CD4-positive, alpha-beta T cell treated with Interleukin-4 for 1 hour (primary cell): ENCODE data around the gene LNX2.
"Not testable (repeated sequence)": the region's sequence is repeated elsewhere in the genome, so short reads cannot be mapped to it uniquely, and the experiment has no call there.

Experiments
- DNase-seq, 2 donors: peaks; one replicate each; pipeline ENCODE4 v3.0.0-alpha.2; 2020 to 2022

LNX2 gene

DNA sequence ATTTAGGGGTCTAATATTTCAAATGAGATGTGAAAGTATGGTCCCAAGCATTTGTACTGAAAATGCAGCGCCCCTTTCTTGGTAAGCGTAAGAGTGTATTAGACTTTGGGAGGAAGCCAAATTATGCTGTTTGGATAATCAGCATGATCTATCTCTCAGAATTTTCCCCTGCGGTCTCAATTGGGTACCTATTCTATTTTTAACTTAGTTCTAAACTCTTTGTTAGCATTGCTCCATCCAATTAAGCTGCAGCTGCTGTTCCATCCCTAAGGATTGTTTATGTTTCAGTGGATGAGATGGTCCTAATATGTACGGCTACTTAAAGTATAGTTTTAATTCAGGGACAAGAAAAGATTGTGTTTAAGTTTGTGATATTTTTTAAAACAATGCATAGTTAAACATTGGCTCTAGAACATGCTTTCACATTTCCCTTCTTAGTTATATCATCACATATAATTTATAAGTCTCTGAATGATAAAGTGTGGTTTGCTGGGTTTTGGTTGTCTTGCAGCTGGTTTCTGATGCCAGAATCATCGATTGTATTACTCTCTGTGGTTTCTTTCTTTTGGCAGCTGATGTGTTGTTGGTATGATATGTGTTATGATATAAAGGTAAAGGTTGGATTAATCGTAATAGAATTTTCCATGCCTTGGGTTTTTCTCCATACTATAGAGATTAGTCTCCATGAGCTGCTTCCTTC lies 16.4 kb upstream of the LNX2 start:
- no peak for DNase-seq

DNA sequence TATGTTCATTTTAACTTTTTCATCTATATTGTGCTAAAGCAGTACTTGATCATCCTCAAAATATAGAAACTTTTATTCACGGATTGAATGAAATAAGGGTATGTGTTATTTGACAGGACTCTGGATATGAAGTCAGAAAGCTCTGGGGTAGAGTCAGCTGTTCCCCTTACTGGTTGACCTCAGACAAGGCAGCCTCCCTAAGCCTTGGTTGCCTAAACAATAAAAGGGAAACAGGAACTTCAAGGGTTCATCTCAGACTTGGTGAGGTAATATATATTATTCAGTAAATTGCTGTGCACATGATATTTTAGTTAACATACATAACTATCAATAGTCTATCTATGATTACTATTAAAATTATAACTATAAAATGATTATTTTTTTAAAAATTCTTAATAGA lies 14.9 kb upstream of the LNX2 start:
- no peak for DNase-seq

DNA sequence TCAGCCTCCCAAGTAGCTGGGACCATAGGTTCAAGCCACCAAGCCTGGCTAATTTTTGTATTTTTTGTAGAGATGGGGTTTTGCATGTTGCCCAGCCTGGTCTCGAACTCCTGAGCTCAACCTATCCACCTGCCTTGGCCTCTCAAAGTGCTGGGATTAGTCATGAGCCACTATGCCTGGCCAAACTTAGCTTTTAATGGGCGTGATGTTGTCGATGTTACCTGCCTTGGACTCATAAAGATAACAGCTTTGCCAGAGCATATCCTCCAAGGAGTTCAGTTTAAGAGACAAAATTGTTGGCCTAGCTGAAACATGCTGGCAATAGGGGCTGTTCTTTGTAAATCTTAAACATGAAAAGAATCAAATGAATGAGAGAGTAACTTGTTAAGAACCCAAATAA lies 14.5 kb upstream of the LNX2 start:
- no peak for DNase-seq

DNA sequence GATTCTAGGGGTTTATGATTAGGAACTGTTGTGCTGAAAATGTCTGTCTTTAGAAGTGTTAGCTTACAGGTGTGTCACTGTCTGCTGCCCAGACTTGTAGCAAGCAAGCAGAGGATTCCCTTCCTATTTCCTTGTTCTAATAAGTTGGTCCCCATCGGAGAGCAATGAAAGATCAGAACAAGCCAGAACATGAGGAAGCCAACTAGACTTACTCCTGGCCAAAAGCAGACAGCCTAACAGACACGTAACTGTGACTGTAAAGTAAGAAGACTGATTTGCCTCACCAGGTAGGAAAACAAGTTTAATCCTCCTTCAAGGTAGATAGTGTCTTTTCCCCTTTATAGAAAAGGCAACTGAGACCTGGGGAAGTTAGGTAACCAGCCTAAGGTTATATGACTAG lies 13.9 kb upstream of the LNX2 start:
- DNase-seq: no peak

DNA sequence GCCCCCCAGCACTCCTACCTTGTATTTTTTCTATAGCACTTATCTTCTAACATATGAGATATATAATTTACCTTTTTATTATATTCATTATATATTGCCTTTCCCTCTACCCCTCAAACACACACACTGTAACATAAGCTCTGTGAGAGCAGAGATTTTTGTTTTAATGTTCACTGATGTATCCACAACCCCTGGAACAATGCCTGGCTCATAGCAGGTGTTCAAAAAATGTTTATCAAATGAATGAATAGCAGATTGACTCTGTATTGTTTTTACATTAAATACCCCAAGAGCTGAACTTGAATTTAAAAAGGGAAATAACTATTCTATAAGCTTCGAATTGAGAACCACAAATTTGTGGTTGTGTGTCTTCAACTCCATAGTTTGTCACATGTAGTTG lies 12.3 kb upstream of the LNX2 start:
- no peak for DNase-seq

DNA sequence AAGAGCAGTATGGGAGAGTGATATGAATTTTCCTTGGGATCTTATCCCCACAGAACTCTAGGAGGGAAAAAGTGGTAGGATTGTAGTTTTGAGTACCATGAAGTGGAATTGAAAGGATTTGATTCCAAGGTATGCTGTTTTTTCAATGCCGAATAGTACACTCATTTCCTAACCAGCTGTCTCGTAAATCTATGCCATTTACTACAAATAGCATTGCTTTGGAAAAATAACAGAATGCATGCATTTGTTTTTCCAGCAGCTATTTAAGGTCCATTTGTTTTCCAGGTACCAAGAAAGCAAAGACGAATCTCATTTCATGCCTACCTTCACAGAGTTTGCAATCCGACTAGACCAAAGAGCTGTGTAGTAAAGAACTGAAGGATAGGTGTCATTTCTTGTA lies 11.9 kb upstream of the LNX2 start:
- DNase-seq: no peak

DNA sequence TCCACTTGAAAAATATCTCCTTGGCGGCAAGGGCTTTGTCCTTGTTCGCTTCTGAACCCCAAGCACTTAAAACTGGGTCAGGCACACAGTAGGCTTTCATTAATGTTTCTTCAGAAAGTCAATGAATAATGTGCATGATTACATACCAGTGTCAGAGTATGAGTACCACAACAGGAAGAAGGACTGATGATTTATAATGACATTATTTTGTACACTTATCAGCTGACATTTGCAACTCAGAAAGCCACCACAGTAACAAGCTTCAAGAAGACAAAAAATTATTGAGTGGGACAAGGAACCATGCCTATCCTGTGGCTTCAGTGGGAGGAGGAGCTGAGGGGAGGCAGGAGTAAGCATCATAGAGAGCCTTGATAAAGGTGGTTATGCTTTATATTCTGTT lies 11.3 kb upstream of the LNX2 start:
- DNase-seq: no peak

DNA sequence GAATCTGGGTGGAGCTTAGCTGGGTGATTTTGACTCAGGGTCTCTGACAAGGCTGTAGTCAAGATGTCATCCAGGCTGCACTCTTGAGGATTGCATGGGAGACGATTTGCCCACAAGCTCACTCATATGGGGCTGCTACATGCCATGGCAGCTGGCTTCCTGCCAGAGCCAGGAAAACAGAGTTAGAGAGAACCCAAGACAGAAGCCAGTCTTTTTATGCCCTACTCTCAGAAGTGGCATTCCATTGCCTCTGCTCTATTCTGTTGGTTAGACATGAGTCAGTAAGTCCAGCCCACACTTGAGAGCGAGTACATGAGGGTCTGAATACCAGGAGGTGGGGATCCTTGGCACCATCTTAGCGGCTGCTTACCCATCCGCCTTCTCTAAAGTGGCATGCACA lies 10.8 kb upstream of the LNX2 start:
- DNase-seq: no peak

DNA sequence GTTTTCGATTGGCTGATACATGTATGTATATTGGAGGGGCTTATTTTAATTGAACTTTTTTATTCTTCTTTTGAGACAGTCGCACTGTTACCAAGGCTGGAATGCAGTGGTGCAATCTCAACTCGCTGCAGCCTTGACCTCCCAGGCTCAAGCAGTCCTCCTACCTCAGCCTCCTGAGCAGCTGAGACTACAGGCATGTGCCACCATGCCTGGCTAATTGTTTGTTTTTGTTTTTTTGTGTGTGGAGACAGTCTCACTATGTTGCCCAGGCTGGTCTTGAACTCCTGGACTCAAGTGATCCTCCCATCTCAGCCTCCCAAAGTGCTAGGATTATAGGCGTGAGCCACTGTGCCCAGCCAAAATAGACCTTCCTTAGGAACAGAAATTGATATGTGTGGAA lies 8.4 kb upstream of the LNX2 start:
- DNase-seq: not testable (repeated sequence)

DNA sequence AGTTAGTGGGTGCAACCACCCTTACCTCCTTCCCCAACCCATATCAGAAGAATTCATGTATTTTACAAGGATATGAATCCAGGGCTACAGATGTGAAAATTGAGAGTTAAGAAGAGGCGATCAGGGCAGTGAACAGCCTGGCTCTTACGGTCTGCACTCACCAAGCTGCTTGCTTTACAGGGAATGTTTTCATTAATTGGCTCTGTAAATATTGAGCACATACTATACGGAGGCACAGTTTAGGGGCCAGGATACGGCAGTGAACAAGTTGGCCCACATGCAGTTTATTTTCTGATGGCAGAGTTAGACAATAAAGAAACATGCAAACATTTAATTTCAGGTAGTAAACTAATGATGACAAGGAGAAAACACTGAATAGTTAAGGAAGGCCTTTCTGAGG lies 7.8 kb upstream of the LNX2 start:
- DNase-seq: no peak

DNA sequence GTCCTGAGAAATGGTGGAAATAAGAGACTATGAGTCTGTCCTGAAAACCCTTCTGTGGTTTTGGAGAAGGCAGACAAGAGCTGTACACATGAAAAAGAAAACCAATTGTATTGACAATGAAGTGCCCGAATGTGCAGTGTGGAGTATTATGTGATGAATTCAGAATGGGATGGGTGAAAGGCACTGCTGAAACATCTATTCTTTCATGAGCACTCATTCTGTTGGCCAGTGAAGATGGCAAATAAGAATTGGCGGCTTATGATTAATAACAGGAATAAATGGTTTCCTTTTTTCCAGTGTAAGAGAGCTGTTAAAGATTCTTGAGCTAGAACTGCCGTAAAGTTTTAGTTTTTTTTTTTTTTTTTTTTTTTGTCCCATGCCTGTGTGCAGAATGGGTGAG lies 7.1 kb upstream of the LNX2 start:
- DNase-seq: no peak

DNA sequence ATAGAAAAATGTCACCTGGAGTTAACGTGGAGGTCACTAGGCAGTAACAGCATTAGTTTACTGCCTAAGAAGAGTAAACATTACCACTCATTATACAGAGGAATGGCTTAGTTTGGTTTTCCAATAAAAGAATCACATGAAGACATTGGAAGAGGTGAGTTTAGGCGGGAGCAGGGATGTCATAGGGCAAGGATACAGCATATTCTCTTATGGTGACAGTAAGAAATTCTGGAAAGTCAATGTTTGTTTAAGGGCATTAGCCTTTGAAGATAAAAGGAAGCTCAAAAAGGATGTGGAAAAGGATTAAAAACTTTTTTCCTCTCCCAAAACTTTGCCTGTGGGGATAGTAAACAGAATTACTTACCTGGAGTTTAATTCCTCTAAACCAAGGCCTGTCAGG lies 5.5 kb upstream of the LNX2 start:
- no peak for DNase-seq

DNA sequence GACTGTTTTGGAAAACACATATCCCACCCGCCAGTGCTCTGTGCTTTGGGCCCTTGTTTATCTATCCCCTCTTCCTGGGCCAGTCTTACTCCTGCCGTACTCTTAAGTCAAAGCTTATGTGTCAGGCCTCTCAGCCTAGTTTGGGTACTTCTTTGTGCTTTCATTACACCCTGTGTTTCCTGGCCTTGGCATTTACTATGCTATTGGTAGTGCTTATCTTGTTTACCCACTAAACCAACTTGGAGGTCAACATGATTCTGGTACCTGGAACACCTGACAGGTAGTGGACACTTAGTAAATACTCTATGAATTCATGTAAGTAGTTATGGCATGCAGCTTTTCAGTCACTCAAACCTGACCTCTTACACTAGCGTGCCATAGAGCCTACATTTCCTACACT lies 3.7 kb upstream of the LNX2 start:
- DNase-seq: no peak

DNA sequence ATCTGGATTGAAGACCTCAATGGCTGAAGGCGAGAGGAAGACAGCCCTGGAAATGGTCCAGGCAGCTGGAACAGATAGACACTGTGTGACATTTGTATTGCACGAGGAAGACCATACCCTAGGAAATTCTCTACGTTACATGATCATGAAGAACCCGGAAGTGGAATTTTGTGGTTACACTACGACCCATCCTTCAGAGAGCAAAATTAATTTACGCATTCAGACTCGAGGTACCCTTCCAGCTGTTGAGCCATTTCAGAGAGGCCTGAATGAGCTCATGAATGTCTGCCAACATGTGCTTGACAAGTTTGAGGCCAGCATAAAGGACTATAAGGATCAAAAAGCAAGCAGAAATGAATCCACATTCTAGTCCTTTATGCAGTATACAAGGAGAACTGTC lies 2.6 kb upstream of the LNX2 start:
- DNase-seq: no peak

DNA sequence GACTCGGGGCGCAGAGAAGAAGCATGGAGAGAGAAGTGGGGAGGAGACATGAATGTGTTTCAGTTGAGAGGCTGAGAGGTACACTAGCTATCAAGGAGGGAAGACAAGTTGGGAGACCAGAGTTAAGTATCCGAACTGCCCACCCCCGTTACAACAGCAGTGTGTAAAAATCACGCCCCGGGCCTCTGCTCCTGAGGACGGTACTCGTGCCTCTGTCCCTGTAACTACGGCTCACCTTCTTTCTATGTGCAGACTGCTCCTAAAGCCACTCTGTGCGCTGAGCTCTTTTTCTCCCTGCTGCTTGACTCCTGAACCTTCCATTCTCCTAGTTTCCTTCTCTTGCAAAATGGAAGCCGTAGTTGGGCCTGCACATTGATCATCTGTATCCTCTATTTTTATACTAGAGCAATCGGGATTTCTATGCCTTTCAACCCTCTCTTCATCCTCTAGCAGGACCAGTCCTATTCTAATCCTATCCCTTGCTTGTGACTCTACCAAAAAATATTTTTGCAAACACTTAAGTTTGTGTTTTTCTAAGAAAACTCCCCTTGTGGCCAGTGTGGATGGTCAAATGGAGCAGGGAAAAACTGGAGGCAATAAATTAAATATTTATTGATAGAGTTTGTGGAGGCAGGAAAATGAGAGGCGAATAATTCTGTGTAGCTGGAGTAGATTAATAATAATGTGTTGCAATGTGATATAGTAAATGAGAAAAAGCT lies 1.9 kb upstream of the LNX2 start:
- no peak for DNase-seq

DNA sequence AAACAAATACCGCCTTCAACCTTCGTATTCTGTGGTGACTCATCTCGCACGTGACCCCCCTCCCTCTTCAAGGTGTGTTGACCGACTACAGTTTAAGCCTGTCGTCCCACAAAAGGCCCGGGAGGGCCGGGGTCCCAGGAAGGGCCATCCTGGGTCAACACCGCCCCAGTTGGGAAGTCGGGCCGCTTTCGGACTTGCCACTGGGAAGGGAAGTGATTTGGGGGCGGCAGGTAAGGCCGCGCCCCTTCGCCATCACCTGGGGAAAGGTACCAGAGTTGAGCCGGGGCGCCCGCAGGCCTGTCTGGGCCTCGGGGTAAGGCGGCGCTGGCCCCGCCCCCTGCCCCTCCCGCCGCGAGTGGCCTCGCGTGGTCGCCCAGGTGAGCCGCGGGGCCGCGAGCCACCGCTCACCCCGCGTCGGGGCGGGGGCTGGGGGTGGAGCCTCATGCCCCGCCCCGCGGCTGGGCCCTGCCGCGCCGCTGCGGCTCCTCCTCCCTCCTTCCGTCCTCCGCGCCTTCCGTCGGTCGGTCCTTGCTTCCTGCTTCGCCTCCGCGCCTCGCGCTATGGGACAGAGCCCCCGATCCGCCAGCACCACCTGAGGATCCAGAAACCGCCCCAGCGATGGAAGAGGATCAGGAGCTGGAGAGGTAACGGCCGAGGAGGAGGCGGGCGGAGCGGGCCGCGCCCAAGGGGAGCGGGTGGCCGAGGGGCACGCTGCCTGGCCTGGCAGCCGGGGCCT lies 1.2 kb upstream of the LNX2 start, which contains the start of gene POLR1D:
Gene POLR1D, plus strand, starts transcription at position 527 of the 736 bp plus-strand sequence. Its CDS starts 92 bp downstream, at position 619.
- DNase-seq: peak; percentile 85 to 87

DNA sequence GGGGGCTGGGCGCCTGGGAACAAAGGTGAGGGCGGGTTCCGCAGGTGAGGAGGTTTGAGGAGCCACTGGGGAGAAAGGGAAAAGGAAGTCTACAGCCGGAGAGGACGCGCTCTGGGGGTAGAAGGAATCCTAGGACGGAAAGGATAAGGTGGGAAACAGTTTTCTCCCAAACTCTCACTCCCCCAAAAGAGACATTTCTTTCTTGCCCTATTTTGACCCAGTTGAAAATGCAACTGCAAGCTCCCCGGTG lies 712 bp upstream of the LNX2 start:
- no peak for DNase-seq

DNA sequence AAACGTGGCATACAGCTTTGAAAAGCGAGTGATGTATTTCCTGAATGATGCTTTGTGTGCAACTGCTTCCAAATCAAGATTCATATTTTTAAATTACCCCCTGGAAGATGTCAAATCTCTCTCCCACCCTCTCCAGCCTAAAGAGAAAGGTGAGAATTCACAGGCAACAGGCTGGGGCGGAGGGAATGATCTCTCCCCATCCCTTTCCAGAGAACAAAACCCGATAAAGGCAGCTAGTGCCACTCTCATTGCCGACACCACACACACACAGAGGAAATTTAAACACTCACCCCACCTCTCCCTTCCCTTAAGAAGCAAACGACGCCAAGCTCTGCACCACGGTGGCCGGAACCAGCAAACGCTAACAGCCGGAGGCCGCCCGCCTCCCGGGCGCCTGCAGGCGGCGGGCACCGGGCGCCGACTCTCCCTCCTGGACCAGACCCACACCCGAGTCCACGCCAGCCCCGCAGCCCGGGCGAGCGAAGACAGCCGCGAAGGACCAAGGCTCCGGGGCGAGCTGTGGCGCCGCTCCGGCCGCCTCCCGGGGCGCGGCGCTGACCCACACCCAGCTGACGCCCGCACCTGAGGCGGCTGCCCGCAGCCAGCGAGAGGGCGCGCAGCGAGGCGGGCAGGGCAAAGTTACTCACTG lies 477 bp downstream of the LNX2 start:
- peak; percentile 37 to 49 for DNase-seq

DNA sequence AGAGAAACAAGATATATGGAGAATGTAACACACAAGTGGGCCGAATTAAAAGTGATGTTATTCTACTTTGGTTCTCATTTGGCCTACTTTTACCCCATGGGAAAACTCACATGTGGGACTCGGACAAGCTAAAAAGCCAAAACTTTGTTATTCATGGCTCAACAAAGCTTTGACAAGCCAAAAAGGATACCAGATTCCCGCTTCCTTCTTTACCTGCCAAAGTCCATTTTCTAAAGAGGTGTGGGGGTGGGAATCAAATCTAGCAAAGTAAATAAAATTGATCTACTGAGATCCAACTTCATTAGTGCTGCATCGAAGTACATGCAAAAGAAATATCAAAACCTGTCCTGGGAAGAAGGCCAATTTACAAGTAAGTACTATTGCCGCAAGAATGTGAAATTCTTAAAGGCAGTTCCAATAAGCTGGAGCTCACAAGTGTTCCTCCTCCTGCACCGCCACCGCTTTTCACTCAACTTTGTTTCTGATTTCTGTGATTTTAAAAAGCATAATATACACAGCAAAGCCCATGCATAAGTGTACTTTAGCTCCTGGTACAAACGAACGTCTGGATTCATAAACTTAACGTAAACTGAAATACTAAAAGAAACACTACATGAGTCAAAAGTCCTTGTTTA lies 1.1 kb downstream of the LNX2 start:
- no peak for DNase-seq

DNA sequence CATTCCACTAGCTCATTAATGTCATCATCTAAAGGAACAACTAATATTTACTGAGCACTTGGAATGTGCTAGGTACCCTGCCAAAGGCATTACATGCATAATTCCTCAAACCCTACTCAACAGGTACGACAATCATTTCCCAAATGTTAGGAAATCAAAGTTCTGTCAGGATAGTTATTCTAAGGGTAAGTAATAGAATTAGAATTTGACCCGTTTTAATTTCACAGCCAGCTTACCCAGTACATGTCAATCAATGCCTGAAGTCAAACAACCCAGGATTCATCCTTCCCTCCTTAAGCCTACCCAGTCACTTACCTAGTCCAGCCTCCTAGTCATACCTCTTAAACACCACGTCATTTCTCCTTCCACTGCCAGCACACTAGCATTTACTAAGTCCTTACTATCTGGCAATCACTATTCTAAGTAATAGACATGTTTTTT lies 2.4 kb downstream of the LNX2 start:
- no peak for DNase-seq

DNA sequence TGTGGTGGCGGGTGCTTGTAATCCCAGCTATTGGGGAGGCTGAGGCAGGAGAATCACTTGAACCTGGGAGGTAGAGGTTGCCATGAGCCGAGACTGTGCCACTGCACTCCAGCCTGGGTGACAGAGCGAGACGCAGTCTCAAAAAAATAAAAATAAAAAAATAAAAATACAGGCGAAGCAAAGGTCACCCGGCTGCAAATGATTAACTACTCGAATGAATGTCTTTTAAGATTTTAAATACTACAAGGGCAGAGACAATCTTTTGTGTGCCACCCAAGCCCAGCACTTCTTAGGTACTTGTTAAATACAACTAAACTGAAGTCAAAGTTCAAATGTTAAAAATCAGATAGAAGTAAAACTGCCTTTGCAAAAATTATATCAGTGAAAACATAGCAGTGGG lies 6.7 kb downstream of the LNX2 start:
- DNase-seq: no peak

DNA sequence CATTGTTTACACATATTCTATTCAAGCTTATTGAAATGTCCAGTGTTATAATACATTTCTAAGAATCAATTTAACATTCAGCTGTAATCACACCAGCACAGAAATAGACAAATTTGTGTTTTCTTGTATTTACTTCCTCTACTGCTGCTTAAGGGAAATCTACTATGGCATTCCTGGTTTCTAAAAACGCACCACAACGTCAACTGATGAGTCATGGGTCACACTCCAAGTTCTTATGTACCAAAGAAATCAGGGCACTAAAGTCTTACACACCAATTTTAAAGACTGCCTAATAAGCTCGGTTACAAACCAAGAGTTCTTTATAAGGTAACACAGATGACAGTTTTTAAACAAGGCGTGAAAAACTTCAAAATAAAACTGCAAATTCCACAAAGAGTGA lies 13.2 kb downstream of the LNX2 start:
- DNase-seq: no peak

DNA sequence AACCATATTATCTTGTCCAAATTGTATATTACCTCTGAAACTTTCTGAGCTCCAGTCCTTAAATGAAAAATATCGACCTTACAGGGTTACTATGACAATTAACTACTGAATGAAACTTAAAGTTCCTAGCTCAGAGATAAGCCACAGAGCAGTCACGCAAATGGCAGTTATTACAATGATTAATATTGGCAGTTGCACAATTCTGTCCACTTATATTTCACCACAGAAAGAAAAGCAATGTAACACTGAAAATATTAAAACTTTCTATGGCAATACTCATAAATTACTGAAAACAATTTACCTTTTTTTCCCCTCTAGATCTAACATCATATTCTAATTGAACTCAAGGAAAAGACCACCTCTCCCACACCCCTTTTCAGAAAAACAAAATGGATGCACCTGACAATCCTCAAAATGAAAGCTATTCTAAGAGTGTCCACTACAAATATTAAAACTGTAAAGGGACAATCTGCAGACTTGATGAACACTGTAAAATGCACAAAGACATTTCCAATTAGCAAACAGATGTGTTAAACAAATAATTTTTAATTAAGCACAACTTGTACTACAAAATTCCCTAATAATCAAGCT lies 14.6 kb downstream of the LNX2 start:
- DNase-seq: no peak
